ENCODE data around the gene KHK. TPM values are rescaled to one million over a fixed set of nuclear protein-coding genes. Genes with fewer than 3 reads are reported as not detected.

Gene KHK
- total RNA-seq, 1 donor from 2014 or later = 3.3 TPM

DNA sequence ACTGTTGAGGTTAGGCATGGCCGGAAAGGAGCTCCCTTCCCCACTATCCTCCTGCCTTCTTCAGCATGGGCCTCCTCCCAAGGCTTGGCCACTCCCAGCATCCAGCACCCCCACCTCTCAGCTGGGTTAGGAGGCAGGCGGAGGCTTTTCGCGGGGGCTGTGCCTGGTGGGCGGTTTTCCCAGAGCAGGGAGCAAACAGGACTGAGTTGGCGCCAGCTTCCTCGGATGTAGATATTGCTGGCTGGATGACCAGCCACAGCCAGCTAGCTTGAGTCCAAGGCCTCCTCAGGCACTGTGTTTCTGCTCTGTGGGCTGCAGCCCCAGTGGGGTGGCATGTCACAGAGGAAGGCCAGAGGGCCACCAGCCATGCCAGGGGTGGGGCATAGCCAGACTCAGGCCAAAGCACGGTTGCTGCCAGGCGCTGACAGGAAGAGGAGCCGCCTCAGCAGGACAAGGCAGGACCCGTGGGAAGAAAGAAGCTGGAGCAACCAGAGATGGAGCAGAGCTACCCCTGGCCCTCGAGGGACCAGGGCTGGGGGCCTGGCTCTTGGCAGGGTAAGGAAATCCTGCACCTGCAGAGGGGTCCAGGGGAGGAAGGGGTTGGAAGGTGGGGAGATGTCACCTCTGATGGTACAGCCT lies 62.3 kb downstream of the KHK start, which contains the start of gene TCF23:
TCF23 (plus strand) TSS at position 204 of the 639 bp plus-strand sequence; CDS start at position 334, 130 bp downstream.
- Histone ChIP-seq H3K4me1 (no peaks in the 10 kb centered on the region), H3F3A (ENCODE audit: low read depth) (no peaks in the 10 kb centered on the region), H3K4me2 (no peak within 1 kb of the TSS), H3K27ac (no peak within 1 kb of the TSS), H3K27me3 (no peaks in the 10 kb centered on the region), H3K36me3 (no peaks in the 10 kb centered on the region), H4K20me1 (ENCODE audit: low read depth) (no peaks in the 10 kb centered on the region), H3K79me2 (ENCODE audit: low read depth) (no peaks in the 10 kb centered on the region), H2AFZ (replicated peaks) (no peak within 1 kb of the TSS), H3K9ac (no peak within 1 kb of the TSS), H3K9me3 (ENCODE audit: low read depth) (no peaks in the 10 kb centered on the region), H3K4me3 (no peak within 1 kb of the TSS)
- TF ChIP-seq EZH2phosphoT487 (IDR thresholded peaks at IDR 0.05) (no peak), EZH2 (IDR thresholded peaks at IDR 0.05) (no peak)
- TF ChIP-seq, protein P1, sequence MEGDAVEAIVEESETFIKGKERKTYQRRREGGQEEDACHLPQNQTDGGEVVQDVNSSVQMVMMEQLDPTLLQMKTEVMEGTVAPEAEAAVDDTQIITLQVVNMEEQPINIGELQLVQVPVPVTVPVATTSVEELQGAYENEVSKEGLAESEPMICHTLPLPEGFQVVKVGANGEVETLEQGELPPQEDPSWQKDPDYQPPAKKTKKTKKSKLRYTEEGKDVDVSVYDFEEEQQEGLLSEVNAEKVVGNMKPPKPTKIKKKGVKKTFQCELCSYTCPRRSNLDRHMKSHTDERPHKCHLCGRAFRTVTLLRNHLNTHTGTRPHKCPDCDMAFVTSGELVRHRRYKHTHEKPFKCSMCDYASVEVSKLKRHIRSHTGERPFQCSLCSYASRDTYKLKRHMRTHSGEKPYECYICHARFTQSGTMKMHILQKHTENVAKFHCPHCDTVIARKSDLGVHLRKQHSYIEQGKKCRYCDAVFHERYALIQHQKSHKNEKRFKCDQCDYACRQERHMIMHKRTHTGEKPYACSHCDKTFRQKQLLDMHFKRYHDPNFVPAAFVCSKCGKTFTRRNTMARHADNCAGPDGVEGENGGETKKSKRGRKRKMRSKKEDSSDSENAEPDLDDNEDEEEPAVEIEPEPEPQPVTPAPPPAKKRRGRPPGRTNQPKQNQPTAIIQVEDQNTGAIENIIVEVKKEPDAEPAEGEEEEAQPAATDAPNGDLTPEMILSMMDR (IDR thresholded peaks at IDR 0.05) = no peak
- Mint-ChIP-seq H3K4me1 (no peaks in the 10 kb centered on the region), H3K27me3 (ENCODE audit: insufficient read depth, low read depth) (peaks cover 4% of the 10 kb centered on the region), H3K9me3 (peaks cover 2% of the 10 kb centered on the region), H3K4me3 (no peak within 1 kb of the TSS), H3K27ac (no peak within 1 kb of the TSS), H3K36me3 (no peaks in the 10 kb centered on the region)
- DNase-seq (ENCODE audit: low spot score) = no peak

DNA sequence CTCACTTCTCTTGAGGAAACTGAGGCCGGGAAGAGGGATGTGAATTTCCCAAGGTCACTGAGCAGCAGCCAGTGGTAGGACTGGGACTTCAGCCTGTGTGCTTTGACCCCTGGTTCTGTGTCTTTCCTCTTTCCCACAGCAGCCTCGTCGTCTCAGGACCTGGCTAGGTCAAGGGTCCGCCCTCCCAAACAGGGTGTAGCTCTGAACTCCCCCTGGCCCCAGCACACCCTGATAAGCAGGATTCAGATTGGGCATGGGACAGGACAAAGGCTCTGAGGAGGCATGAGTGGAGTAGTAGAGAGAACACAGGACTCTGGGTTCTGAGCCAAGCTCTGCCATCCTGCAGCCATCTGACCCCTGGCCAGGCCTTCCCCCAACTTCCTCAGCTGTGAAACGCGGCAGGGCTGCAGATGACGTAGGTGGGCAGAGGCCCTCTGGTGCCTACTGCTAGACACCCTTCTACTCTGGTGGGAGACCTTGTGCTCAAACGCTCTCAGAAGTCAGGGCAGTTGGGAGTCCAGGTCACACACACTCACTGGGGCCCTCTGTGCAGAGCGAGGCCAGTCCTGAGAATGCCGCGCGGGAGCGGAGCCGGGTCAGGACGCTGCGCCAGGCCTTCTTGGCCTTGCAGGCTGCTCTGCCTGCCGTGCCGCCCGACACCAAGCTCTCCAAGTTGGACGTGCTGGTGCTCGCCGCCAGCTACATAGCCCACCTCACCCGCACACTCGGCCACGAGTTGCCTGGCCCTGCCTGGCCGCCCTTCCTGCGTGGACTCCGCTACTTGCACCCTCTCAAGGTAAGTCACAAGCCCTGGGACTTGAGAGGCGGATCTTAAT lies 63.2 kb downstream of the KHK start:
- H3K4me3 Mint-ChIP-seq = no peak overlapping the region
- Histone ChIP-seq H3K27ac (no peak overlapping the region), H3K4me2 (no peak overlapping the region), H3K4me1 (no peaks in the 10 kb centered on the region), H3K79me2 (ENCODE audit: low read depth) (no peaks in the 10 kb centered on the region), H3K27me3 (no peaks in the 10 kb centered on the region), H3K36me3 (no peaks in the 10 kb centered on the region), H4K20me1 (ENCODE audit: low read depth) (no peaks in the 10 kb centered on the region), H3K4me3 (no peak overlapping the region), H3K9me3 (ENCODE audit: low read depth) (no peaks in the 10 kb centered on the region), H2AFZ (replicated peaks) (no peak overlapping the region), H3F3A (ENCODE audit: low read depth) (no peaks in the 10 kb centered on the region), H3K9ac (no peak overlapping the region)
- H3K9me3 Mint-ChIP-seq = peaks cover 2% of the 10 kb centered on the region
- H3K4me1 Mint-ChIP-seq = no peaks in the 10 kb centered on the region
- peaks cover 4% of the 10 kb centered on the region for H3K27me3 Mint-ChIP-seq (ENCODE audit: insufficient read depth, low read depth)
- H3K27ac Mint-ChIP-seq = no peak overlapping the region
- TF ChIP-seq, protein P1 (IDR thresholded peaks at IDR 0.05) = no peak
- TF ChIP-seq EZH2 (IDR thresholded peaks at IDR 0.05) (no peak), EZH2phosphoT487 (IDR thresholded peaks at IDR 0.05) (no peak)
- no peaks in the 10 kb centered on the region for H3K36me3 Mint-ChIP-seq
- no peak for DNase-seq (ENCODE audit: low spot score)

Other genes with a start within 250 kb of the KHK start
- gene DPYSL5, start 238.6 kb upstream of the KHK start, total RNA-seq (ENCODE audit: low replicate concordance) = 46.3 and 93.5 TPM in 2 replicates
- 3.1 and 6.2 TPM in 2 replicates for gene MAPRE3, start 116.1 kb upstream of the KHK start, total RNA-seq (ENCODE audit: low replicate concordance)
- 18.1 and 26.1 TPM in 2 replicates for gene TMEM214, start 53.8 kb upstream of the KHK start, total RNA-seq (ENCODE audit: low replicate concordance)
- 68.3 and 84.7 TPM in 2 replicates for gene AGBL5, start 35.1 kb upstream of the KHK start, total RNA-seq (ENCODE audit: low replicate concordance)
- gene OST4, start 15.1 kb upstream of the KHK start, total RNA-seq (ENCODE audit: low replicate concordance) = 84.6 and 256 TPM in 2 replicates
- 0.15 and 5.1 TPM in 2 replicates for gene EMILIN1, start 8.2 kb upstream of the KHK start, total RNA-seq (ENCODE audit: low replicate concordance)
- gene CGREF1, start 32.4 kb downstream of the KHK start, total RNA-seq (ENCODE audit: low replicate concordance) = 2.1 and 3.0 TPM in 2 replicates
- 0.65 and 1.1 TPM in 2 replicates for gene ABHD1, start 37.0 kb downstream of the KHK start, total RNA-seq (ENCODE audit: low replicate concordance)
- 25.1 and 39.8 TPM in 2 replicates for gene PREB, start 47.9 kb downstream of the KHK start, total RNA-seq (ENCODE audit: low replicate concordance)
- not detected in 2 replicates for gene PRR30, start 52.6 kb downstream of the KHK start, total RNA-seq (ENCODE audit: low replicate concordance)
- gene TCF23, start 62.2 kb downstream of the KHK start, total RNA-seq (ENCODE audit: low replicate concordance) = 0.03 TPM in 1 of 2 replicates, not detected in the other
- gene ATRAID, start 125.3 kb downstream of the KHK start, total RNA-seq (ENCODE audit: low replicate concordance) = 133 and 142 TPM in 2 replicates
- gene SLC5A6, start 125.5 kb downstream of the KHK start, total RNA-seq (ENCODE audit: low replicate concordance) = 42.8 and 88.9 TPM in 2 replicates
- 26.5 and 51.8 TPM in 2 replicates for gene CAD, start 130.6 kb downstream of the KHK start, total RNA-seq (ENCODE audit: low replicate concordance)
- gene SLC30A3, start 176.3 kb downstream of the KHK start, total RNA-seq (ENCODE audit: low replicate concordance) = 0.56 and 1.4 TPM in 2 replicates
- gene DNAJC5G, start 188.7 kb downstream of the KHK start, total RNA-seq (ENCODE audit: low replicate concordance) = not detected in 2 replicates
- 0.12 TPM in 1 of 2 replicates, not detected in the other for gene TRIM54, start 195.7 kb downstream of the KHK start, total RNA-seq (ENCODE audit: low replicate concordance)
- gene UCN, start 221.7 kb downstream of the KHK start, total RNA-seq (ENCODE audit: low replicate concordance) = 0.56 and 1.2 TPM in 2 replicates
- gene MPV17, start 236.3 kb downstream of the KHK start, total RNA-seq (ENCODE audit: low replicate concordance) = 71.4 and 78.0 TPM in 2 replicates